CD4-positive, CD25-positive, alpha-beta regulatory T cell (primary cell): Measurements from ENCODE around the gene DNTT. TPM values are rescaled to one million over a fixed set of nuclear protein-coding genes. Genes with fewer than 3 reads are reported as not detected.

Experiments
- ATAC-seq, 2 donors: fragments of 150-1000 bp; cut with Tn5 transposase; one replicate each; pipeline ENCODE4 v1.10.0; 2021; ENCODE audit warnings: low read depth in 2 of 2, moderate number of reproducible peaks in 2 of 2, moderate library complexity in 1 of 2
- DNase-seq, 3 donors: peaks; one replicate each; pipeline versions ENCODE4 v3.0.0 to v3.0.0-alpha.2; 2012 to 2022; ENCODE audit warnings: mixed read lengths in 1 of 3
- H3K27ac ChIP-seq: one replicate; pipeline ENCODE4 v1.7.0; 2013; ENCODE audit warnings: mild to moderate bottlenecking, low read length; ENCODE audit not compliant: insufficient read depth, poor library complexity, severe bottlenecking
- H3K27me3 ChIP-seq: one replicate; pipeline ENCODE4 v1.7.0; 2013; ENCODE audit warnings: low read length; ENCODE audit not compliant: control insufficient read depth, insufficient read depth
- H3K36me3 ChIP-seq: one replicate; pipeline ENCODE4 v1.7.0; 2013; ENCODE audit warnings: mild to moderate bottlenecking, low read length, moderate library complexity; ENCODE audit not compliant: control insufficient read depth, insufficient read depth
- H3K4me1 ChIP-seq: 2 replicates; pipeline ENCODE4 v1.7.0; 2013; ENCODE audit warnings: mild to moderate bottlenecking, low read length; ENCODE audit not compliant: insufficient read depth, control insufficient read depth, poor library complexity, severe bottlenecking
- H3K4me3 ChIP-seq: one replicate; pipeline ENCODE4 v1.7.0; 2013; ENCODE audit warnings: low read depth, mild to moderate bottlenecking, low read length, moderate library complexity
- H3K9me3 ChIP-seq, 2 experiments: 1 replicate in 1 of 2; 2 replicates in 1 of 2; pipeline ENCODE4 v1.7.0; 2013; ENCODE audit warnings: low read length in 2 of 2, mild to moderate bottlenecking in 1 of 2, moderate library complexity in 1 of 2; ENCODE audit not compliant: control insufficient read depth in 2 of 2
- H3K27ac Mint-ChIP-seq, 3 donors: one replicate each; pipeline ENCODE4 v1.8.0; 2020 to 2022; ENCODE audit warnings: mild to moderate bottlenecking in 3 of 3, mixed read lengths in 3 of 3, moderate library complexity in 2 of 3
- H3K27me3 Mint-ChIP-seq: one replicate; pipeline ENCODE4 v1.8.0; 2022; ENCODE audit warnings: mild to moderate bottlenecking, mixed read lengths
- H3K36me3 Mint-ChIP-seq: one replicate; pipeline ENCODE4 v1.8.0; 2020; ENCODE audit warnings: mixed read lengths
- H3K4me1 Mint-ChIP-seq, 4 donors: one replicate each; pipeline ENCODE4 v1.8.0; 2020 to 2022; ENCODE audit warnings: mixed read lengths in 4 of 4, mild to moderate bottlenecking in 1 of 4
- H3K4me3 Mint-ChIP-seq, 4 donors: one replicate each; pipeline ENCODE4 v1.8.0; 2020 to 2022; ENCODE audit warnings: mild to moderate bottlenecking in 4 of 4, mixed read lengths in 4 of 4, moderate library complexity in 3 of 4
- H3K9me3 Mint-ChIP-seq, 7 donors: one replicate each; pipeline ENCODE4 v1.8.0; 2020 to 2022; ENCODE audit warnings: mixed read lengths in 7 of 7, mild to moderate bottlenecking in 3 of 7, moderate library complexity in 2 of 7
- polyA plus RNA-seq, 4 donors: library from polyadenylated mRNA; unstranded; fragments of 300-500 nt; fragmentation: Illumina TruSeq; gene quantifications; one replicate each; pipeline ENCODE4 v1.2.3, GENCODE V29; 2021
- total RNA-seq: library from RNA; stranded (reverse); gene quantifications from one replicate; pipeline ENCODE4 v1.2.3, GENCODE V29; 2022

DNTT gene
- total RNA-seq (not detected), polyA plus RNA-seq (under 1 TPM in 1 of 4 donors, not detected in 3; 0.24 TPM)

- H3K4me3 Mint-ChIP-seq: no peak within 1 kb of the TSS
- ATAC-seq (no peak), DNase-seq (no peak)
- no peaks in the 10 kb centered on the region for H3K36me3 Mint-ChIP-seq
- no peaks in the 10 kb centered on the region for H3K9me3 ChIP-seq
- no peaks in the 10 kb centered on the region for H3K4me1 ChIP-seq
- H3K9me3 Mint-ChIP-seq: peaks cover 0 to 4% (median 0%) of the 10 kb centered on the region in 7 donors
- H3K36me3 ChIP-seq: no peaks in the 10 kb centered on the region
- H3K27me3 ChIP-seq: peaks cover 28% of the 10 kb centered on the region
- H3K27ac Mint-ChIP-seq: no peak within 1 kb of the TSS
- H3K27ac ChIP-seq: no peak within 1 kb of the TSS
- H3K4me1 Mint-ChIP-seq: peaks cover 6 to 37% (median 16%) of the 10 kb centered on the region in 4 donors
- peaks cover 62% of the 10 kb centered on the region for H3K27me3 Mint-ChIP-seq
- no peak within 1 kb of the TSS for H3K4me3 ChIP-seq
Observed at GRCh38 chr10:96304230-96304629, at the start of gene DNTT. TSS of gene DNTT (plus strand) at chr10:96304434. CDS start at chr10:96304498, 64 bp downstream.

GRCh38 chr10:96254976-96255375 lies 49.3 kb upstream of the DNTT start:
- no peak overlapping the region for H3K4me3 ChIP-seq
- H3K4me1 ChIP-seq: no peaks in the 10 kb centered on the region
- no peak overlapping the region for H3K4me3 Mint-ChIP-seq
- H3K36me3 Mint-ChIP-seq: no peaks in the 10 kb centered on the region
- H3K27me3 ChIP-seq: peaks cover 7% of the 10 kb centered on the region
- H3K27me3 Mint-ChIP-seq: peaks cover 9% of the 10 kb centered on the region
- H3K27ac Mint-ChIP-seq: no peak overlapping the region
- H3K4me1 Mint-ChIP-seq: no peaks in the 10 kb centered on the region
- H3K9me3 Mint-ChIP-seq: peaks cover 0 to 2% (median 0%) of the 10 kb centered on the region in 7 donors
- no peak for ATAC-seq
- no peak for DNase-seq
- no peak overlapping the region for H3K27ac ChIP-seq
- no peaks in the 10 kb centered on the region for H3K36me3 ChIP-seq
- H3K9me3 ChIP-seq: no peaks in the 10 kb centered on the region

- H3K9me3 Mint-ChIP-seq: peaks cover 0 to 2% (median 0%) of the 10 kb centered on the region in 7 donors
- Histone ChIP-seq H3K9me3 (no peaks in the 10 kb centered on the region), H3K4me1 (no peaks in the 10 kb centered on the region), H3K4me3 (no peak overlapping the region), H3K27me3 (peaks cover 3% of the 10 kb centered on the region), H3K27ac (no peak overlapping the region), H3K36me3 (no peaks in the 10 kb centered on the region)
- H3K4me1 Mint-ChIP-seq: no peaks in the 10 kb centered on the region
- H3K4me3 Mint-ChIP-seq: no peak overlapping the region
- H3K27me3 Mint-ChIP-seq: peaks cover 6% of the 10 kb centered on the region
- H3K36me3 Mint-ChIP-seq: no peaks in the 10 kb centered on the region
- no peak overlapping the region for H3K27ac Mint-ChIP-seq
- no peak for DNase-seq
- no peak for ATAC-seq
Observed at GRCh38 chr10:96255549-96256333, 48.5 kb upstream of the DNTT start.

DNA sequence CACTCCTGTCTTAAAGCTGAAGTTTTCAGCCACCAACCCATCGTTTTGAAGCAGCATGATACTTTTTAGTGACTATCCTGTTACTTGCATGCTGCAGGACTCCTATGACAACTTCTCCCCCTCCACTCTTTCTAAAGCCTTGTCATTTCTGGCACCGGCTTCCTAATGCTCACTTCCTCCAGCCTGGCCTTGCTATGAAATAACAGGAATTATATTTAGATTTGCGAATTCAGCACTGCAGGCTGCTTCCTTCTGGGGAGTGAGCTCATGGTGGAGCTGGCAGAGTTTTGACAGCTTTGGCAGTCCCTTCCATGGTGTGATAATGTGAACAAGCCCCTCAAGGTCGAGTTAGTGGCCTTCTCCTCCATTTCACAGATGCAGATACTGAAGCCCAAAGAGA lies 46.3 kb upstream of the DNTT start:
- Histone ChIP-seq H3K36me3 (no peaks in the 10 kb centered on the region), H3K4me3 (no peak overlapping the region), H3K9me3 (no peaks in the 10 kb centered on the region), H3K4me1 (no peaks in the 10 kb centered on the region), H3K27ac (no peak overlapping the region), H3K27me3 (peaks cover 5% of the 10 kb centered on the region)
- no peak for ATAC-seq
- Mint-ChIP-seq H3K27ac (peak overlapping the region in 1 of 3 donors; percentile 26), H3K27me3 (peaks cover 10% of the 10 kb centered on the region), H3K4me3 (no peak overlapping the region), H3K4me1 (no peaks in the 10 kb centered on the region), H3K36me3 (no peaks in the 10 kb centered on the region), H3K9me3 (peaks cover 0 to 2% (median 0%) of the 10 kb centered on the region in 7 donors)
- no peak for DNase-seq

DNA sequence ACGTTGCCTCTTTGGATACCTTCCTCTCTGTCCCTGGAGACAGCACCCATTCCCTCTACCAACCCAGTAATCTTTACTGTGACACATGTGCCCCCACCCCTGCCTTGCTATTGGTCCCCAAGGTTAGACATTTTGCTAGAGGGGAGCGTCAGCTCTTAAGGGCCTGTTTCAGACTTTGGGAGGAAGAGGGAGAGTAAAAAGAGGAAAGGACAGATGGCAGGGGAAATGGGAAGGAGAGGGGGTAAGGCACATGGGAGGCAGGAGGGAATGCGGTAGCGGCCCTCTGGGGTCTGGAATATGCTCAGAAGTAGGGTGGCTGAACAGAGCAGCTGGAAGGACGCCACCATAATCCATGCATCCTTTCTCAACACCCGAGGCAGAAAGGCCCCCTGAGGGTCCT lies 45.1 kb upstream of the DNTT start:
- H3K9me3 Mint-ChIP-seq: peaks cover 0 to 2% (median 0%) of the 10 kb centered on the region in 7 donors
- peaks cover 15% of the 10 kb centered on the region for H3K27me3 Mint-ChIP-seq
- Histone ChIP-seq H3K4me3 (no peak overlapping the region), H3K9me3 (no peaks in the 10 kb centered on the region), H3K27ac (no peak overlapping the region), H3K36me3 (no peaks in the 10 kb centered on the region), H3K4me1 (no peaks in the 10 kb centered on the region), H3K27me3 (peaks cover 5% of the 10 kb centered on the region)
- ATAC-seq (no peak), DNase-seq (no peak)
- H3K36me3 Mint-ChIP-seq: no peaks in the 10 kb centered on the region
- no peak overlapping the region for H3K4me3 Mint-ChIP-seq
- H3K27ac Mint-ChIP-seq: no peak overlapping the region
- no peaks in the 10 kb centered on the region for H3K4me1 Mint-ChIP-seq

- Mint-ChIP-seq H3K27me3 (peaks cover 15% of the 10 kb centered on the region), H3K27ac (no peak overlapping the region), H3K9me3 (peaks cover 0 to 2% (median 0%) of the 10 kb centered on the region in 7 donors), H3K36me3 (no peaks in the 10 kb centered on the region), H3K4me3 (no peak overlapping the region), H3K4me1 (no peaks in the 10 kb centered on the region)
- Histone ChIP-seq H3K4me1 (no peaks in the 10 kb centered on the region), H3K27ac (no peak overlapping the region), H3K4me3 (no peak overlapping the region), H3K27me3 (peaks cover 2% of the 10 kb centered on the region), H3K36me3 (no peaks in the 10 kb centered on the region), H3K9me3 (no peaks in the 10 kb centered on the region)
- ATAC-seq (no peak), DNase-seq (no peak)
Observed at GRCh38 chr10:96260014-96260413, 44.2 kb upstream of the DNTT start.

DNA sequence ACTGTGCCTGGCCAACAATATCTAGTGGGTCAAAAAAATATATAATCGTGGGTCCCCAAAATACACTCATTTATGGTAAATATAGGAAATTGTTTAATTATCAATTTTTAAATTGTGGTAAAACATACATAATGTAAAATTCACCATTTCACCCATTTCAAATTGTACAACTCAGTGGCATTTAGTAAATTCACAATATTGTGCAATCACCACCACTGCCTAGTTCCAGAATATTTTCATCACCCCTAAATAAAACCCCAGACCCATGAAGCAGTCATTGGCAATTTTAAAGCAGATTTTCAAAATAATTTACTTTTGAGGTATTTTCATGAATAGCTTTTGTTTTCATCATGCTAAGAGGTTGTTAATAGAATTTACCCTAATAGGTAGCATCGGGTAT lies 43.1 kb upstream of the DNTT start:
- Mint-ChIP-seq H3K4me3 (no peak overlapping the region), H3K9me3 (peaks cover 0 to 2% (median 0%) of the 10 kb centered on the region in 7 donors), H3K27ac (no peak overlapping the region), H3K27me3 (peaks cover 19% of the 10 kb centered on the region), H3K4me1 (no peaks in the 10 kb centered on the region), H3K36me3 (no peaks in the 10 kb centered on the region)
- no peak overlapping the region for H3K27ac ChIP-seq
- H3K4me1 ChIP-seq: no peaks in the 10 kb centered on the region
- ATAC-seq (no peak), DNase-seq (no peak)
- peaks cover 4% of the 10 kb centered on the region for H3K27me3 ChIP-seq
- H3K36me3 ChIP-seq: no peaks in the 10 kb centered on the region
- H3K4me3 ChIP-seq: no peak overlapping the region
- no peaks in the 10 kb centered on the region for H3K9me3 ChIP-seq

GRCh38 chr10:96261930-96262329 lies 42.3 kb upstream of the DNTT start:
- Mint-ChIP-seq H3K36me3 (no peaks in the 10 kb centered on the region), H3K27me3 (peaks cover 19% of the 10 kb centered on the region), H3K9me3 (peaks cover 0 to 2% (median 0%) of the 10 kb centered on the region in 7 donors), H3K4me1 (no peaks in the 10 kb centered on the region), H3K27ac (no peak overlapping the region), H3K4me3 (no peak overlapping the region)
- Histone ChIP-seq H3K27me3 (peaks cover 4% of the 10 kb centered on the region), H3K4me3 (no peak overlapping the region), H3K4me1 (no peaks in the 10 kb centered on the region), H3K9me3 (no peaks in the 10 kb centered on the region), H3K27ac (no peak overlapping the region), H3K36me3 (no peaks in the 10 kb centered on the region)
- ATAC-seq (no peak), DNase-seq (no peak)
